H9 (cell line): ENCODE data around the gene FGFBP2. TPM values are rescaled to one million over a fixed set of nuclear protein-coding genes. Genes with fewer than 3 reads are reported as not detected.

Experiments
- DNase-seq: peaks from one replicate; pipeline ENCODE4 v3.0.0-alpha.2; 2017
- H2AFZ ChIP-seq: one replicate; pipeline ENCODE4 v1.6.1; 2013; ENCODE audit warnings: mild to moderate bottlenecking, low read length, control low read depth, moderate library complexity
- H2AK5ac ChIP-seq: 2 replicates; pipeline ENCODE4 v1.6.1; 2013; ENCODE audit warnings: low read length, control low read depth, mixed read lengths; ENCODE audit not compliant: insufficient read length
- H2BK120ac ChIP-seq: one replicate; pipeline ENCODE4 v1.6.1; 2013; ENCODE audit warnings: low read depth, mild to moderate bottlenecking, low read length, control low read depth, inconsistent platforms; ENCODE audit not compliant: poor library complexity, severe bottlenecking
- H2BK12ac ChIP-seq: 2 replicates; pipeline ENCODE4 v1.6.1; 2013; ENCODE audit warnings: low read length, control low read depth, mixed read lengths, low read depth; ENCODE audit not compliant: insufficient read length
- H2BK15ac ChIP-seq: 2 replicates; pipeline ENCODE4 v1.6.1; 2013; ENCODE audit warnings: low read depth, low read length, control low read depth
- H2BK20ac ChIP-seq: one replicate; pipeline ENCODE4 v1.6.1; 2013; ENCODE audit warnings: low read depth, mild to moderate bottlenecking, low read length, control low read depth, inconsistent platforms; ENCODE audit not compliant: poor library complexity, severe bottlenecking
- H2BK5ac ChIP-seq: 2 replicates; pipeline ENCODE4 v1.6.1; 2013; ENCODE audit warnings: low read length, control low read depth, mixed read lengths; ENCODE audit not compliant: insufficient read length
- H3K14ac ChIP-seq: 2 replicates; pipeline ENCODE4 v1.6.1; 2013; ENCODE audit warnings: low read length, control low read depth; ENCODE audit not compliant: insufficient read depth
- H3K18ac ChIP-seq: 2 replicates; pipeline ENCODE4 v1.6.1; 2013; ENCODE audit warnings: low read depth, mild to moderate bottlenecking, mixed read lengths, low read length, control low read depth; ENCODE audit not compliant: insufficient read length
- H3K23ac ChIP-seq: 2 replicates; pipeline ENCODE4 v1.6.1; 2013; ENCODE audit warnings: low read length, control low read depth, mixed read lengths, low read depth; ENCODE audit not compliant: insufficient read length
- H3K23me2 ChIP-seq: 2 replicates; pipeline ENCODE4 v1.6.1; 2013; ENCODE audit warnings: low read depth, mild to moderate bottlenecking, mixed read lengths, low read length, control low read depth; ENCODE audit not compliant: insufficient read length, poor library complexity, severe bottlenecking
- H3K27ac ChIP-seq: 2 replicates; pipeline ENCODE4 v1.5.1; 2013; ENCODE audit warnings: low read length, control low read depth, mixed read lengths, low read depth; ENCODE audit not compliant: insufficient read length
- H3K27me3 ChIP-seq: 2 replicates; pipeline ENCODE4 v1.6.1; 2013; ENCODE audit warnings: low read length, control low read depth, inconsistent platforms; ENCODE audit not compliant: insufficient read depth
- H3K4ac ChIP-seq: 2 replicates; pipeline ENCODE4 v1.6.1; 2013; ENCODE audit warnings: low read depth, mild to moderate bottlenecking, control low read depth, inconsistent platforms, low read length, moderate library complexity
- H3K4me1 ChIP-seq: 2 replicates; pipeline ENCODE4 v1.6.1; 2013; ENCODE audit warnings: low read length, control low read depth, inconsistent platforms; ENCODE audit not compliant: insufficient read depth
- H3K4me2 ChIP-seq: 2 replicates; pipeline ENCODE4 v1.6.1; 2013; ENCODE audit warnings: low read length, control low read depth, mixed read lengths; ENCODE audit not compliant: insufficient read length, insufficient read depth
- H3K56ac ChIP-seq: 2 replicates; pipeline ENCODE4 v1.6.1; 2013; ENCODE audit warnings: low read depth, mild to moderate bottlenecking, mixed read lengths, low read length, control low read depth; ENCODE audit not compliant: insufficient read length
- H3K79me1 ChIP-seq: 2 replicates; pipeline ENCODE4 v1.6.1; 2013; ENCODE audit warnings: low read depth, mild to moderate bottlenecking, moderate library complexity, low read length, control low read depth, inconsistent platforms; ENCODE audit not compliant: insufficient read depth, poor library complexity, severe bottlenecking
- H3K79me2 ChIP-seq: 2 replicates; pipeline ENCODE4 v1.6.1; 2013; ENCODE audit warnings: low read length, control low read depth, inconsistent platforms; ENCODE audit not compliant: insufficient read depth
- H3K9ac ChIP-seq: 2 replicates; pipeline ENCODE4 v1.6.1; 2013; ENCODE audit warnings: low read length, control low read depth, mixed read lengths; ENCODE audit not compliant: insufficient read length; ENCODE audit errors: extremely low read depth
- H3K9me3 ChIP-seq: one replicate; pipeline ENCODE4 v1.6.1; 2013; ENCODE audit warnings: low read depth, low read length, inconsistent platforms; ENCODE audit not compliant: control insufficient read depth
- H3T11ph ChIP-seq: one replicate; pipeline ENCODE4 v1.6.1; 2013; ENCODE audit warnings: mild to moderate bottlenecking, low read length, control low read depth, inconsistent platforms
- H4K20me1 ChIP-seq: one replicate; pipeline ENCODE4 v1.6.1; 2013; ENCODE audit not compliant: control insufficient read depth, insufficient read length, insufficient read depth
- H4K5ac ChIP-seq: 2 replicates; pipeline ENCODE4 v1.6.1; 2013; ENCODE audit warnings: low read depth, mild to moderate bottlenecking, mixed read lengths, low read length, control low read depth; ENCODE audit not compliant: insufficient read length
- H4K8ac ChIP-seq: replicated peaks from 2 replicates; pipeline ENCODE4 v1.6.1; 2013; ENCODE audit warnings: low read length, control low read depth, mixed read lengths, low read depth; ENCODE audit not compliant: insufficient read length
- H4K91ac ChIP-seq: 2 replicates; pipeline ENCODE4 v1.6.1; 2013; ENCODE audit warnings: low read depth, mild to moderate bottlenecking, moderate library complexity, mixed read lengths, low read length, control low read depth; ENCODE audit not compliant: insufficient read length
- H3K27ac Mint-ChIP-seq, 3 experiments: 2 replicates in 2 of 3; 3 replicates in 1 of 3; pipeline ENCODE4 v1.8.0; 2020 to 2021; ENCODE audit warnings: mixed read lengths in 3 of 3, mild to moderate bottlenecking in 1 of 3, moderate library complexity in 1 of 3
- H3K27me3 Mint-ChIP-seq: 2 replicates; pipeline ENCODE4 v1.8.0; 2021; ENCODE audit warnings: low read depth, mild to moderate bottlenecking, moderate library complexity, mixed read lengths
- H3K36me3 Mint-ChIP-seq, 3 experiments: 2 replicates in 2 of 3; 3 replicates in 1 of 3; pipeline ENCODE4 v1.8.0; 2020 to 2021; ENCODE audit warnings: low read depth in 3 of 3, mixed read lengths in 3 of 3; ENCODE audit not compliant: insufficient read depth in 1 of 3
- H3K4me1 Mint-ChIP-seq, 2 experiments: 2 replicates each; pipeline ENCODE4 v1.8.0; 2020; ENCODE audit warnings: mixed read lengths in 2 of 2
- H3K4me3 Mint-ChIP-seq, 2 experiments: 2 replicates in 1 of 2; 3 replicates in 1 of 2; pipeline ENCODE4 v1.8.0; 2020 to 2021; ENCODE audit warnings: mild to moderate bottlenecking in 2 of 2, mixed read lengths in 2 of 2, moderate library complexity in 1 of 2
- H3K9me3 Mint-ChIP-seq, 2 experiments: 2 replicates in 1 of 2; 3 replicates in 1 of 2; pipeline ENCODE4 v1.8.0; 2020; ENCODE audit warnings: mild to moderate bottlenecking in 2 of 2, mixed read lengths in 2 of 2, moderate library complexity in 1 of 2
- WGBS: extraction: QIAGEN DNeasy Blood & Tissue Kit; methylation state at CpG from one replicate; pipeline ENCODE4 v1.1.7; 2013; ENCODE audit warnings: missing lambda C conversion rate, low lambda C conversion rate, mixed read lengths; ENCODE audit not compliant: insufficient read length; ENCODE audit errors: extremely low coverage; 5-methylcytosine and 5-hydroxymethylcytosine counted together
- total RNA-seq: library from RNA; stranded (reverse); gene quantifications from 2 replicates; pipeline ENCODE4 v1.2.1, GENCODE V29; 2021
- TF ChIP-seq, protein P1 (sequence below): fragments of 200-600 bp; sonication (generic); conservative IDR thresholded peaks from 3 replicates; pipeline ENCODE4 v1.8.0; 2021; ENCODE audit warnings: antibody characterized with exemption, mild to moderate bottlenecking

FGFBP2 gene
- total RNA-seq, 1 experiment from 2014 or later, result not detected

GRCh38 chr4:15938640-15939039 is 24.3 kb downstream of the FGFBP2 start, which contains the start of gene FGFBP1:
TSS of gene FGFBP1 (minus strand) at chr4:15938740. CDS start at chr4:15936632, 2,108 bp downstream.
- TF ChIP-seq, protein P1, sequence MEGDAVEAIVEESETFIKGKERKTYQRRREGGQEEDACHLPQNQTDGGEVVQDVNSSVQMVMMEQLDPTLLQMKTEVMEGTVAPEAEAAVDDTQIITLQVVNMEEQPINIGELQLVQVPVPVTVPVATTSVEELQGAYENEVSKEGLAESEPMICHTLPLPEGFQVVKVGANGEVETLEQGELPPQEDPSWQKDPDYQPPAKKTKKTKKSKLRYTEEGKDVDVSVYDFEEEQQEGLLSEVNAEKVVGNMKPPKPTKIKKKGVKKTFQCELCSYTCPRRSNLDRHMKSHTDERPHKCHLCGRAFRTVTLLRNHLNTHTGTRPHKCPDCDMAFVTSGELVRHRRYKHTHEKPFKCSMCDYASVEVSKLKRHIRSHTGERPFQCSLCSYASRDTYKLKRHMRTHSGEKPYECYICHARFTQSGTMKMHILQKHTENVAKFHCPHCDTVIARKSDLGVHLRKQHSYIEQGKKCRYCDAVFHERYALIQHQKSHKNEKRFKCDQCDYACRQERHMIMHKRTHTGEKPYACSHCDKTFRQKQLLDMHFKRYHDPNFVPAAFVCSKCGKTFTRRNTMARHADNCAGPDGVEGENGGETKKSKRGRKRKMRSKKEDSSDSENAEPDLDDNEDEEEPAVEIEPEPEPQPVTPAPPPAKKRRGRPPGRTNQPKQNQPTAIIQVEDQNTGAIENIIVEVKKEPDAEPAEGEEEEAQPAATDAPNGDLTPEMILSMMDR, result no peak
- Histone ChIP-seq H3K14ac (no peak within 1 kb of the TSS), H3K79me1 (no peaks in the 10 kb centered on the region), H4K91ac (no peak within 1 kb of the TSS), H3K27me3 (no peaks in the 10 kb centered on the region), H4K20me1 (no peaks in the 10 kb centered on the region), H2AFZ (no peak within 1 kb of the TSS), H2BK120ac (no peak within 1 kb of the TSS), H3K23ac (no peak within 1 kb of the TSS), H2BK15ac (no peak within 1 kb of the TSS), H3K4me1 (no peaks in the 10 kb centered on the region; the same call in 1 of the 2 replicates), H2AK5ac (no peak within 1 kb of the TSS), H3K9ac (no peak within 1 kb of the TSS), H2BK12ac (no peak within 1 kb of the TSS), H4K8ac (no peak within 1 kb of the TSS), H3K4me2 (no peak within 1 kb of the TSS), H4K5ac (no peak within 1 kb of the TSS), H3K79me2 (no peaks in the 10 kb centered on the region), H2BK5ac (no peak within 1 kb of the TSS), H3K27ac (no peak within 1 kb of the TSS), H3K56ac (no peak within 1 kb of the TSS), H3K18ac (no peak within 1 kb of the TSS), H2BK20ac (no peak within 1 kb of the TSS), H3K9me3 (no peaks in the 10 kb centered on the region), H3K4ac (no peak within 1 kb of the TSS), H3K23me2 (no peaks in the 10 kb centered on the region), H3T11ph (no peak within 1 kb of the TSS)
- Mint-ChIP-seq H3K36me3 (no peaks in the 10 kb centered on the region), H3K27ac (peak within 1 kb of the TSS in 1 of 3 experiments; percentile 49; a peak in 1 of 7 replicates), H3K4me3 (no peak within 1 kb of the TSS), H3K9me3 (no peaks in the 10 kb centered on the region), H3K4me1 (peaks cover 7% of the 10 kb centered on the region in 2 experiments), H3K27me3 (no peaks in the 10 kb centered on the region; the same call in 1 of the 2 replicates)
- DNase-seq, result no peak
- no CpG with 5 or more reads among the region's 4 CpGs for WGBS
